Non-pigmented ciliary epithelial cell (primary cell): ENCODE results near the gene SYK.

ENCODE experiments used
- DNase-seq: peaks from one replicate; pipeline ENCODE4 v3.0.0-alpha.2; 2010; ENCODE audit warnings: low read depth

Gene SYK

GRCh38 chr9:90825586-90825985 lies 24.0 kb downstream of the SYK start:
- no peak for DNase-seq

DNA sequence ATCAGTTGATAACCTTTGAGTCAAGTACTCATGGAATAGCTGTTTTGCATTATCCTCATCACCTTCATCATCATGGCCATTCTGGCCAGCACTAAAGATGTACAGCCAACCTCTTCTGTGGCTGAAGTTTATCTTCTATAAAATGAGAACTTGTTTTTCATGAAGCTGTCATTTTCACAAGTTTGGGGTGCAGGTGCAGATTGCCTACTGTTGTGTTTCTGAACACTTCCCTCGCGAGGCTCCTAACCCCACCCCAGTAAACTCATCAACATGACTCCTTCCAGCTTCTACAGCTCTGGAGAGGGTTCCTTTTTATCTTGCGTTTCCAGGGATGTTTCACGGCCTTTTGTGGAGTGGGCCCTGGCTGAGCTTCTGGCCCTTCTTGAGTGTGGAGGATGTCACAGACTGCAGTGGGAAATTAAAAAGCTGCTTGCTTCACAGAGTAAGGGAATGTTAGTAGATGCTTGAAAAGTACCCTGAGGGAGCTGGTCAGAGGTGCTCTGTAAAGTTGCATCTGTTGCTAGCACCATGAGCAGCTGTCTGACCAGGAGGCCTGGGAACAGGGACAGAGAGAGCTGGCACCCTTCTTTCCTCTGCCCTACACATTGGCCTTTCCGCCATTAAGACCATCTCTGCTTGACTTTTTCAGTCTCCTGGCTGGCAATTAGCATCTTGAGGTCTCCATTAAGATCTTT lies 24.9 kb downstream of the SYK start:
- no peak for DNase-seq

GRCh38 chr9:90827181-90827871 lies 25.7 kb downstream of the SYK start:
- no peak for DNase-seq

DNA sequence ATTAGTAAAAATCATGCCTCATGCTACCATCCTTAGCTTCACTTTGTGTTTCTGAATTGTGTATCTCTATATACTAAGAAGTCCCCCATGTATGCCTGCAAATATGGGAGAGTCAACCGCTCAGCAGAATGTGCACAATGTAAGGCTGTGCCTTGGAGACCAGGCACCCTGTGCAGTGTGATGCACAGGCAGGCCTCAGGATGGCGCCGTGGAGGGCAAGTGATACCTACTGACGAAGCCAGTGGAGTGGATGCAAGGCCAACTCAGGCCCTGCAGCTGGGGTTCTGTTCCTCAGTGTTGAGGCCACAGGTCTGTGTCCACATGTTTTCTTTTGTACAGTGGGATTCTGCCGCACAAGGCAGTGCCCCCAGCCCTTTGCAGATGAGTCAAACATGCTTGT lies 28.4 kb downstream of the SYK start:
- no peak for DNase-seq

DNA sequence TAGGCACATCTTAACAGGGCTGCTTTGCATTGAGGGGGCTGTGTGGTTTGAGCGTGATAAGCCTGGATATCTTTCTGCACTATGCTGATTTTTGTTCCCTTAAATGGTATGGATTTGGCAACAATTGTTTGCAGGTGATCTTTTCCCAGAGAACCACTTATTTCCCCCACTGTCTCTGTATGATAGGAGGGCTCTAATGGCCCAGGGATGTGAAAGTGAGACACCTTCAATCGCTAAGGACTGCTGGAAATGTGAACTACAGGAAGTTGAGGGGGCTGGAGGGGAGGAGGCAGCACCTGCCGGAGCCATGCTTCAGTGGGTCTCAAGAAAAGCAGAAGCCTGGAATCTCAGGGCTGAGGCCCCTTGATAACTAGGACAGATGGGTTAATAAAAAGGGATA lies 29.4 kb downstream of the SYK start:
- DNase-seq, result no peak

- DNase-seq, result no peak
These were observed 30.6 kb downstream of the SYK start for GRCh38 chr9:90832261-90832660.

GRCh38 chr9:90834828-90835595 lies 33.4 kb downstream of the SYK start:
- no peak for DNase-seq

DNA sequence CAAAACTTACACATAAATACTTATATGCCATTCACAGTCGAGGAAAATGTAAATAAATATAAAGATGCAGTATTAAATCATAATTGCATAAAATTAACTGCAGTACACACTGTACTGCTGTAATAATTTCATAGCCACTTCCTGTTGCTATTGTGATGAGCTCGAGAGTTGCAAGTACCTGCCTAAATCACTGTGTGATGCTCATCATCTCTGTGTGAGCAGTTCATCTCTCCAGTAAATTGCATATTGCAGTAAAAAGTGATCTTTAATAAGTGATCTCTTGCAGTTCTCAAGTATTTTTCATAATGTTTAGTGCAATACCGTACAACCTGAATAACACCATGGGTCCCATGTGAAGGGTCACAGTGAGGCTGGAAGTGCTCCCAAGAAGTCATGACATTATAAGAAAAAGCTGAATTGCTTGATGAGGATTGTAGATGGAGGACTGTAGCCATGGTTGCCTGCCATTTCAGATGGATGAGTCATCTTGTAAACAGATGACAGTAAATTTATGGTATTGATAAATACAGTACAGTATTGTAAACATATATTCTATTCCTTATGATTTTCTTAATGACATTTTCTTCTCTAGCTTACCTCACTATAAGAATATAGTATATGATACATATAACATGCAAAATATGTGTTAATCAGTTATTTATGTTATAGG lies 34.9 kb downstream of the SYK start:
- no peak for DNase-seq

GRCh38 chr9:90838098-90838497 lies 36.5 kb downstream of the SYK start:
- DNase-seq, result no peak

- no peak for DNase-seq
These were observed 37.0 kb downstream of the SYK start for GRCh38 chr9:90838581-90839154.

DNA sequence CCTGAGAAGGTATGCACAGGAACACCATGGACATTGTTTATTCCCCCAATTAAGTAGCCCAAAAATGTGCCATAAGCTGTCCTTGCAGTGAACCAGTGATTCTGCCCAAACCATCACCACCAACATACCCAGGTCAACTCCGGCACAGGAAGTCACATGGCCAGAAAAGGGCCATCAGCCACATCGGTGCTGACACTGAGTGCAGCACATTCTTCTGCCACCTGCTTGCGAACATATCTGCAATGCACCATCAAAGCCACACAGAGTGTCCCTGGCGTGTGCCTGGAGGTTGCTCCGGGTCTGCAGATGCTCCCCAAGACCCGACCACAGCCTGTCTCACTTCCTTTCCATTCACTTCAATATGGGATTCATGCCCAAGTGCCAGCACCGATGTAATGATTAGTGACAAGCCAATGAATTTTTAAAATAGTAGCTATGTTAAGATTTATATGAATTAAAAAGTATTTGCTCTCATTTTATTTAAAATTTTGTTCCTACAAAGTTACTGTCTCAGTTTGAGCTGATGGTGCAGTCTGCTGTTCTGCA lies 37.6 kb downstream of the SYK start:
- no peak for DNase-seq

GRCh38 chr9:90840696-90841095 lies 39.1 kb downstream of the SYK start:
- no peak for DNase-seq

- DNase-seq, result no peak
These were observed 39.6 kb downstream of the SYK start for GRCh38 chr9:90841213-90841612.

DNA sequence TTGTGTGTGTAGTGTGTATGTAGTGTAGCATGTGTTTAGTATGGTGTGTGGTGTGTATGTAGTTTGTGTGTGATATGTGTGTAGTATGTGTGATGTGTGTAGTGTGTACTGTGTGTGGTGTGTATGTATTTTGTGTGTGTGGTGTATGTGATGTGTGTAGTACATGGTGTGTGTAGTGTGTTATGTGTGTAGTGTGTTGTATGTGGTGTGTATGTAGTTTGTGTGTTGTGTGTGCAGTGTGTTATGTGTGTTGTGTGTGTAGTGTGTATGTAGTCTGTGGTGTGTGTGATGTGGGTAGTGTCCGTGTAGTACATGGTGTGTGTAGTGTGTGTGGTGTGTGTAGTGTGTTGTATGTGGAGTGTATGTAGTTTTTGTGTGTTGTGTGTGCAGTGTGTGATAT lies 40.0 kb downstream of the SYK start:
- no peak for DNase-seq

DNA sequence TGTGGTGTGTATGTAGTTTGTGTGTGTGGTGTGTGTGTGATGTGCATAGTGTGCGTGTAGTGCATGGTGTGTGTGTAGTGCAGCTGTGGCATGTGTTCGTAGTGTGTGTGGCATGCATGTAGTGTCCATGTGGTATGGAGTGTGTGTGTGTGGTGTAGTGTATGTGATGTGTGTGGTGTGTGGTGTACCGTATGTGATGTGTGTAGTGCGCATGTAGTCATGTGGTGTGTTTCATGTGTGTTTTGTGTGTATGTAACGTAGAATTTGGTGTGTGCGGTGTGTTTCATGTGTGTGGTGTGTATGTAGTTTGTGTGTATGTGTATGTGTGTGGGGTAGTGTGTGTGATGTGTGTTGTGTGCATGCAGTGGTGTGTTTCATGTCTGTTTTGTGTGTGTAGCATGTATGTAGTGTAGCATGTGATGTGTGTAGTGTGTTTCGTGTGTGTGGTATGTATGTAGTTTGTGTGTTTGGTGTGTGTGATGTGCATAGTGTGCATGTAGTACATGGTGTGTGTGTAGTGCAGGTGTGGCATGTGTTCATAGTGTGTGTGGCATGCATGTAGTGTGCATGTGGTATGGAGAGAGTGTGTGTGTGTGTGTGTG lies 40.7 kb downstream of the SYK start:
- no peak for DNase-seq

- no peak for DNase-seq
These were observed 41.4 kb downstream of the SYK start for GRCh38 chr9:90842996-90843395.

- no peak for DNase-seq
These were observed 41.9 kb downstream of the SYK start for GRCh38 chr9:90843525-90843924.

GRCh38 chr9:90844326-90844725 lies 42.7 kb downstream of the SYK start:
- no peak for DNase-seq

DNA sequence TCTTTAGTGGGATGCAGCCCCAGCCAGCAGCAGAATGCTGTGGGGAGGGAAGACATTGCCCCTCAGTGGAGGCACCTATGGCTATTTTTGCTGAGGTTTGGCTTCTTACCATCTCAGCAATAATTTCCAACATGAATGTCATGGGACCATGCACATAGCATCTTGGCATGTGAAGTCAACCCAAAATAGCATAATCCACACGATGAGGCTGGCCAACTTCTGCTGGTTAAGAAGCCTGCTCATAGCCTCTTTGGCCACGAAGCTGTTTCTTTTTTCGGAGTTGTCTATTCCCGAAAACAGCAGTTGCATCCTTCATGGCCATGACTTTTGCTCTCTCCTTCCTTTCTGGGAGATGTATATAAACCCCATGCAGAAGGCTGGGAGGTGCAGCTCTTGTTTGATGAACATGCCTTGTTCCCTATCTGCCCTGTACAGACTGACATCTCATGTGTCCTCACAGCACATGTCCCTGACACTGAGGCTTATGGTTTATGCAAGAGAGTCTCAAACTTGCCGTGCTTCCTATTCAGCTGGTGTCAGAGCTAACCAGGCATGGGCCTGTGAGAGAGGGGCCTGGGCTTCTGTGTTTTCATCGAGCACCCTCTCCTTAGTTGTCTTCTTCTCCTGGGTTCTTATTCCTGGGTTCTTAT lies 45.3 kb downstream of the SYK start:
- DNase-seq, result no peak

DNA sequence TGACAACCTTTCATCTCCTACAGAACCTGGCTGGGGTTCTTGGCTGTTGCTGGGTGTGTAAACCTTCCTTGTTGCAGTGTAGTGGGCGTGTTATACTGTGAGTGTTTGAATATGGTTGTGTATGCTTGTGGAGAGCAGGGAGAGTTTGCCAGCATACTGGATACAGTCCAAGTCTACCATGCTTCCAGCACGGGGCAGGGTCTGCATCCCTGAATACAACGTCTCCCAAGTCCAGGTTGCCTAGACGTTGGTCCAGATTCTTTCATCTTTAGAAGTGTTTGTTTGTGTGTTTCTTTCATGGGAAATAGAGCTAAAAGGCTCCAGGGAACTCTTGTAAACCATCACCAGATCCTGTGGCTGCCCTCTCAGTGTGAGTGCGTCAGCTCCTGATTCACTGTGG lies 46.4 kb downstream of the SYK start:
- no peak for DNase-seq

DNA sequence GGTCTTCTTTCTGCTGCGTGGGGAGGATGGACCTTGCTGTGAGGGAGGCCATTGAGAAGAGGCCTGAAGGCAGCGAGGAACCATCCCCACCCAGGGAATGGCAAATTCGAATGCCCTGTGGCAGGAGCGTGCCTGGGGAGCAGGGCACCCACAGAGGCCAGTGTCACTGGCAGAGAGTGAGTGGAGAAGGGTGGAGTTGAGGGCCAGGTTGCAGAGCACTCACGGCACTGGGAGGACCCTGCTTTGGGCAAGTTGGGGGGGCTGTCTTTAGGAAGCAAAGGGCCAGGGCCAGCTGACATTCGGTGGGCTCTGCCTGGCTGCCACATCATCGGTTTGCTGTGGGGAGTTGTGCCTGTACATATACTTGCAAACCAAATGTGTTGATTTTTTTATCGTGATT lies 47.2 kb downstream of the SYK start:
- DNase-seq, result no peak
